Measurements from ENCODE around the gene SLC46A2. TPM values are rescaled to one million over a fixed set of nuclear protein-coding genes. Genes with fewer than 3 reads are reported as not detected.

SLC46A2 gene
- total RNA-seq, 4 donors from 2014 or later = 5.6 to 65.2 (median 42.4) TPM

DNA sequence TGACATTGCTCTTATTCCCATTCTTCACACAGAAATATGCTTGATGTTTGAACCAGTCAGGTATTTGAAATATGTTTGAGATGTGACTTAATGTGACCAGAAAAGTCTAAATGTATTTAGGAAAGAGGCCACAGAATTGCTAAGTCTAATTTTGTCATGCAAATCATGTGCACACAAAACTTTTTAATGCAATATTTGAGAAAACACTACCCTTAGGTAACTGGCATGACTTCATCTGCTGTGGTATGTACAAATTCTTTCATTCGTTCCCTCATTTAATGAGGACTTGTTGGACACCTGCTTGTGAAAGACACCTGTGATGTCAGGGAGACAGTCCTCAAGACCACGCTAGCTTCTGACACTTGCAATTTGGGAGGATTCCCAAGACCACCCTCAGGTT is 21.1 kb upstream of the SLC46A2 start:
- 49% methylated on average over 2 of the region's 2 CpGs for WGBS
- Histone ChIP-seq H3K27me3 (no peaks in the 10 kb centered on the region), H3K4me1 (no peaks in the 10 kb centered on the region), H3K9me3 (no peaks in the 10 kb centered on the region), H3K36me3 (no peaks in the 10 kb centered on the region), H3K4me3 (no peak overlapping the region), H3K27ac (no peak overlapping the region)
- TF ChIP-seq POLR2A (IDR thresholded peaks at IDR 0.05) (no peak), EP300 (IDR thresholded peaks at IDR 0.05) (no peak), POLR2AphosphoS5 (IDR thresholded peaks at IDR 0.05) (no peak)
- TF ChIP-seq, protein P1, sequence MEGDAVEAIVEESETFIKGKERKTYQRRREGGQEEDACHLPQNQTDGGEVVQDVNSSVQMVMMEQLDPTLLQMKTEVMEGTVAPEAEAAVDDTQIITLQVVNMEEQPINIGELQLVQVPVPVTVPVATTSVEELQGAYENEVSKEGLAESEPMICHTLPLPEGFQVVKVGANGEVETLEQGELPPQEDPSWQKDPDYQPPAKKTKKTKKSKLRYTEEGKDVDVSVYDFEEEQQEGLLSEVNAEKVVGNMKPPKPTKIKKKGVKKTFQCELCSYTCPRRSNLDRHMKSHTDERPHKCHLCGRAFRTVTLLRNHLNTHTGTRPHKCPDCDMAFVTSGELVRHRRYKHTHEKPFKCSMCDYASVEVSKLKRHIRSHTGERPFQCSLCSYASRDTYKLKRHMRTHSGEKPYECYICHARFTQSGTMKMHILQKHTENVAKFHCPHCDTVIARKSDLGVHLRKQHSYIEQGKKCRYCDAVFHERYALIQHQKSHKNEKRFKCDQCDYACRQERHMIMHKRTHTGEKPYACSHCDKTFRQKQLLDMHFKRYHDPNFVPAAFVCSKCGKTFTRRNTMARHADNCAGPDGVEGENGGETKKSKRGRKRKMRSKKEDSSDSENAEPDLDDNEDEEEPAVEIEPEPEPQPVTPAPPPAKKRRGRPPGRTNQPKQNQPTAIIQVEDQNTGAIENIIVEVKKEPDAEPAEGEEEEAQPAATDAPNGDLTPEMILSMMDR (IDR thresholded peaks at IDR 0.05) = no peak
- DNase-seq (ENCODE audit: low spot score in 2 of 2) = no peak

DNA sequence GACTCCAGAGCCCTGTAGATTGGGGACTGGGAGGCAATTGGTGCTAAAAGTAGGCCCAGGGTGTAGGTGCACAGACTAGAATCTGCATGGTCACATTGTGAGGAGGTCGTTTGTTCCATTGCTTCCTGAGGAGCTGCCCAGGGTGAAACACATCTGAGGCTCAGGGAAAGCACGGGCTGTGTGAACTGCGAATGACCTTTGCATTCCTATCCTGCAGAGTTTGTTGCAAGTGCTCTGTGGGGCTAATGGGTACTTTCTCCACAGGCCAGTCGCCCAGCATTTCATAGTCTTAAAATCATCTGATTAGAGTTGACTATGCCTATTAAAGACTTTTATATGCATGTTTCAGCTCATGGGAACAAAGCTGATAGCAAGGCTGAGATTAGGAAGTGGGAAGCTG is 14.4 kb upstream of the SLC46A2 start:
- H3K27ac ChIP-seq = no peak overlapping the region
- TF ChIP-seq POLR2A (IDR thresholded peaks at IDR 0.05) (no peak), POLR2AphosphoS5 (IDR thresholded peaks at IDR 0.05) (no peak), EP300 (IDR thresholded peaks at IDR 0.05) (no peak)
- TF ChIP-seq, protein P1 (IDR thresholded peaks at IDR 0.05) = no peak
- 58% methylated on average over 4 of the region's 4 CpGs for WGBS
- DNase-seq (ENCODE audit: low spot score in 2 of 2) = no peak
- no peaks in the 10 kb centered on the region for H3K4me1 ChIP-seq
- no peaks in the 10 kb centered on the region for H3K9me3 ChIP-seq
- no peaks in the 10 kb centered on the region for H3K36me3 ChIP-seq
- H3K27me3 ChIP-seq = no peaks in the 10 kb centered on the region
- no peak overlapping the region for H3K4me3 ChIP-seq

DNA sequence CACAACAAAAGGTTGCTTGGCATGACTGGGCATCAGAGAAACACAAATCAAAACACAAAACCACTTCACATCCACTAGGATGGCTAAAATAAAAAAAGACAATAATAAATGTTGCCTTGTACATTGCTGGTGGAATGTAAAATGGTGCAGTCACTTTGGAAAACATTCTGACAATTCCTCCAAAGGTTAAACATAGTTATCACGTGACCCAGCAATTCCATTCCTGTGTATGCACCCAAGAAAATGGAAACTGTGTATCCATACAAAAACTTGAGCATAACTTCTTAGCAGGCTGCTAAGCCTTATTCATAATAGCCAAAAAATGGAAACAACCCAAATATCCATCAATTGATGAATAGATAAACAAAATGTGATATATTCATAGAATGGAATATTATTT is 10.2 kb upstream of the SLC46A2 start:
- Histone ChIP-seq H3K36me3 (no peaks in the 10 kb centered on the region), H3K9me3 (no peaks in the 10 kb centered on the region), H3K27ac (no peak overlapping the region), H3K4me3 (no peak overlapping the region), H3K27me3 (peaks cover 12% of the 10 kb centered on the region), H3K4me1 (no peaks in the 10 kb centered on the region)
- no peak for TF ChIP-seq POLR2AphosphoS5 (IDR thresholded peaks at IDR 0.05)
- TF ChIP-seq, protein P1 (IDR thresholded peaks at IDR 0.05) = no peak
- no peak for TF ChIP-seq EP300 (IDR thresholded peaks at IDR 0.05)
- TF ChIP-seq POLR2A (IDR thresholded peaks at IDR 0.05) = no peak
- whole genome bisulfite sequencing = 74% methylated on average over 1 of the region's 1 CpG
- DNase-seq (ENCODE audit: low spot score in 2 of 2) = no peak

DNA sequence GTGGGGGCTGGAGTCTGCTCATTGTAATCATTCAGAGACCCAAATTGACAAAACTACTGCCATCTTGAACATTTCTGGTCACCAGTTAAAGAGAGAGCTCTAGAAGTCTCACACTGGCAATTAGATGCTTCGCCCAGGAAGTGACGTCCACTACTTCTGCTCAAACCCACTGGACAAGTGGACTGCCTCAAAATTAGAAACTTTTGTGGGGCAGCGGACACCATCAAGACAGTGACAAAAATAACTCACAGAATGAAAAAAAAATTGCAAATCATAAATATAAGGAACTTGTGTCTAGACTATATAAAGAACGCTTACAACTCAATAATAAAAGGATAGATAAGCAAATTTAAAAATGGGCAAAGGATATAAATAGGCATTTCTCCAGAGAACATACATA is 9.8 kb upstream of the SLC46A2 start:
- 73% methylated on average over 4 of the region's 4 CpGs for WGBS
- TF ChIP-seq POLR2AphosphoS5 (IDR thresholded peaks at IDR 0.05) (no peak), POLR2A (IDR thresholded peaks at IDR 0.05) (no peak), EP300 (IDR thresholded peaks at IDR 0.05) (no peak)
- TF ChIP-seq, protein P1 (IDR thresholded peaks at IDR 0.05) = no peak
- H3K4me1 ChIP-seq = no peaks in the 10 kb centered on the region
- no peak for DNase-seq (ENCODE audit: low spot score in 2 of 2)
- H3K9me3 ChIP-seq = no peaks in the 10 kb centered on the region
- H3K4me3 ChIP-seq = no peak overlapping the region
- peaks cover 12% of the 10 kb centered on the region for H3K27me3 ChIP-seq
- no peaks in the 10 kb centered on the region for H3K36me3 ChIP-seq
- H3K27ac ChIP-seq = no peak overlapping the region

DNA sequence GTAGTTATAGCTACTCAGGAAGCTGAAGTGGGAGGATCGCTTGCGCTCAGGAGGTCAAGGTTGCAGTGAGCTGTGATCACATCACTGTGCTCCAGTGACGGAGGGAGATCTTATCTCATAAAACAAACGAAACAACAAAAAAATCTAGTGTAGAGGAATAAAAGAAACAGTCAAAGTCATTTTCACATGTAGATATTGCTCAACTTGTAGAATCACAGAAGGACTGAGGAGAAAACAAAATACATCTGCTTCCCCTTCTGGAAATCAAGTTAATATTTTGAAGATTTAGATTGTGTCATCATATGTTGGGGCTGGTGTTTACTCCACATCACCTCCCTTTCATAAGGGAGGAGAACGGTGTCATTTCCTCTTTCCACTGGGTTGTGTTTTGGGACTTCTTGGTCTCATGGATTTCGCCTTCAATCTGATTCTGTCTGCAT is 8.2 kb upstream of the SLC46A2 start:
- no peak for DNase-seq (ENCODE audit: low spot score in 2 of 2)
- 41% methylated on average over 6 of the region's 6 CpGs for WGBS
- H3K36me3 ChIP-seq = no peaks in the 10 kb centered on the region
- no peaks in the 10 kb centered on the region for H3K9me3 ChIP-seq
- TF ChIP-seq POLR2AphosphoS5 (IDR thresholded peaks at IDR 0.05) (no peak), POLR2A (IDR thresholded peaks at IDR 0.05) (no peak), EP300 (IDR thresholded peaks at IDR 0.05) (no peak)
- TF ChIP-seq, protein P1 (IDR thresholded peaks at IDR 0.05) = no peak
- peaks cover 12% of the 10 kb centered on the region for H3K27me3 ChIP-seq
- H3K4me1 ChIP-seq = no peaks in the 10 kb centered on the region
- no peak overlapping the region for H3K27ac ChIP-seq
- H3K4me3 ChIP-seq = no peak overlapping the region

Data from suprapubic skin (tissue), 4 donors.